OCI-LY3 (cell line): Measurements from ENCODE around the gene ZNF385A.

Experiments used
- H2AFZ ChIP-seq: fragments of 200-600, 300-600 bp; shearing (Covaris generic); 2 replicates; pipeline ENCODE4 v1.6.0; 2014; ENCODE audit warnings: antibody characterized with exemption, low read depth, low read length
- H3K27ac ChIP-seq: fragments of 200-600, 300-600 bp; sonication (generic); 2 replicates; pipeline ENCODE4 v1.5.1; 2014; ENCODE audit warnings: mild to moderate bottlenecking, low read length, moderate library complexity, mixed read lengths
- H3K27me3 ChIP-seq: fragments of 200-600, 300-600 bp; sonication (generic); 2 replicates; pipeline ENCODE4 v1.6.1; 2014; ENCODE audit warnings: low read depth, low read length, mixed read lengths
- H3K36me3 ChIP-seq: fragments of 200-600, 300-600 bp; sonication (generic); replicated peaks from 2 replicates; pipeline ENCODE3; 2014; ENCODE audit warnings: low read depth, low read length, mixed read lengths
- H3K4me1 ChIP-seq: fragments of 300-600, 200-600 bp; sonication (generic); 2 replicates; pipeline ENCODE4 v1.6.1; 2014; ENCODE audit warnings: low read length, mixed read lengths
- H3K4me2 ChIP-seq: fragments of 200-600, 300-600 bp; sonication (generic); 2 replicates; pipeline ENCODE4 v1.6.1; 2014; ENCODE audit warnings: low read length, mixed read lengths
- H3K4me3 ChIP-seq: fragments of 300-600, 200-600 bp; sonication (generic); 2 replicates; pipeline ENCODE4 v1.5.1; 2014; ENCODE audit warnings: antibody characterized with exemption, mild to moderate bottlenecking, low read length, moderate library complexity
- H3K79me2 ChIP-seq: fragments of 300-600, 200-600 bp; shearing (Covaris generic); 2 replicates; pipeline ENCODE4 v1.6.1; 2014; ENCODE audit warnings: mild to moderate bottlenecking, low read length, mixed read lengths
- H3K9ac ChIP-seq: fragments of 300-600, 200-600 bp; shearing (Covaris generic); 2 replicates; pipeline ENCODE4 v1.6.0; 2014; ENCODE audit warnings: mild to moderate bottlenecking, low read length, moderate library complexity
- H3K9me3 ChIP-seq: fragments of 200-600, 300-600 bp; shearing (Covaris generic); 2 replicates; pipeline ENCODE4 v1.6.1; 2014; ENCODE audit warnings: low read length, mixed read lengths; ENCODE audit not compliant: insufficient read depth
- H4K20me1 ChIP-seq: fragments of 200-600, 300-600 bp; sonication (generic); 2 replicates; pipeline ENCODE4 v1.6.1; 2016; ENCODE audit warnings: low read length, mixed read lengths; ENCODE audit not compliant: insufficient read depth
- CTCF ChIP-seq: fragments of 200-600, 300-600 bp; sonication (generic); IDR thresholded peaks from 2 replicates; pipeline ENCODE4 v1.5.1; 2014; ENCODE audit warnings: antibody characterized with exemption, low read length, low read depth
- EZH2phosphoT487 ChIP-seq: fragments of 200-600 bp; shearing (Covaris generic); IDR thresholded peaks from 2 replicates; pipeline ENCODE4 v1.6.1; 2018; ENCODE audit warnings: antibody characterized with exemption, mixed run types, low read depth

The ZNF385A gene

GRCh38 chr12:54370171-54370730 is 14.3 kb downstream of the ZNF385A start:
- Histone ChIP-seq H3K4me1 (peaks cover 13% of the 10 kb centered on the region), H2AFZ (no peak overlapping the region), H3K9ac (no peak overlapping the region)

GRCh38 chr12:54369597-54370131 is 14.9 kb downstream of the ZNF385A start:
- Histone ChIP-seq H2AFZ (no peak overlapping the region), H3K4me2 (no peak overlapping the region), H3K4me1 (peaks cover 18% of the 10 kb centered on the region), H3K79me2 (no peaks in the 10 kb centered on the region), H3K27ac (no peak overlapping the region), H3K9ac (no peak overlapping the region), H4K20me1 (no peaks in the 10 kb centered on the region), H3K4me3 (no peak overlapping the region), H3K27me3 (no peaks in the 10 kb centered on the region), H3K36me3 (no peaks in the 10 kb centered on the region), H3K9me3 (no peaks in the 10 kb centered on the region)
- TF ChIP-seq EZH2phosphoT487 (no peak), CTCF (no peak)

More at GRCh38 chr12:54370171-54370730, 14.3 kb downstream of the ZNF385A start:
- Histone ChIP-seq H3K79me2 (no peaks in the 10 kb centered on the region), H3K4me3 (no peak overlapping the region), H3K27me3 (no peaks in the 10 kb centered on the region), H3K9me3 (no peaks in the 10 kb centered on the region), H4K20me1 (no peaks in the 10 kb centered on the region), H3K27ac (no peak overlapping the region), H3K36me3 (no peaks in the 10 kb centered on the region), H3K4me2 (no peak overlapping the region)
- no peak for TF ChIP-seq CTCF
- no peak for TF ChIP-seq EZH2phosphoT487

GRCh38 chr12:54368709-54369596 is 15.6 kb downstream of the ZNF385A start:
- no peaks in the 10 kb centered on the region for H3K9me3 ChIP-seq
- H3K4me3 ChIP-seq = peak overlapping the region; percentile 74
- H3K36me3 ChIP-seq = no peaks in the 10 kb centered on the region
- H3K27me3 ChIP-seq = no peaks in the 10 kb centered on the region
- peak overlapping the region; percentile 100 for H3K4me2 ChIP-seq
- TF ChIP-seq CTCF (peak; percentile 87), EZH2phosphoT487 (no peak)
- H3K79me2 ChIP-seq = no peaks in the 10 kb centered on the region
- no peaks in the 10 kb centered on the region for H4K20me1 ChIP-seq
- peak overlapping the region; percentile 76 for H3K9ac ChIP-seq
- H3K4me1 ChIP-seq = peaks cover 25% of the 10 kb centered on the region
- no peak overlapping the region for H3K27ac ChIP-seq
- peak overlapping the region; percentile 95 for H2AFZ ChIP-seq
